Prostate gland (tissue), 2 donors: ENCODE data around the gene EMILIN3.

ENCODE experiments used
- CTCF ChIP-seq, 4 experiments: fragments of 200-600 bp in 2 of 4; fragments of 450-650 bp in 2 of 4; sonication (generic) in 2 of 4; IDR thresholded peaks; 1 replicate in 3 of 4; 2 replicates in 1 of 4; pipeline ENCODE4 v1.5.1; 2016 to 2019; ENCODE audit warnings: antibody characterized with exemption in 4 of 4, mild to moderate bottlenecking in 2 of 4, moderate library complexity in 2 of 4
- POLR2AphosphoS5 ChIP-seq: sonication (generic); formaldehyde crosslinking; IDR thresholded peaks from one replicate; pipeline ENCODE4 v1.6.1; 2017; ENCODE audit warnings: antibody characterized with exemption

- no peak for TF ChIP-seq CTCF (IDR thresholded peaks at IDR 0.05)
- TF ChIP-seq POLR2AphosphoS5 = no peak
These were observed 20.9 kb downstream of the EMILIN3 start for GRCh38 chr20:41345729-41346067.
